ENCODE data around the gene DNAH5.

- TF ChIP-seq CTCF (IDR thresholded peaks at IDR 0.05) (no peak), POLR2A (IDR thresholded peaks at IDR 0.05) (no peak)
Observed at GRCh38 chr5:13926731-13927130, 17.8 kb downstream of the DNAH5 start.

Measured in esophagus squamous epithelium (tissue), 4 donors.